Muscle of back (tissue), 11 donors: Measurements from ENCODE around the gene NOL8. TPM values are rescaled to one million over a fixed set of nuclear protein-coding genes. Genes with fewer than 3 reads are reported as not detected.

Experiments
- DNase-seq, 3 donors: peaks; one replicate each; pipeline versions ENCODE4 v3.0.0 to v3.0.0-alpha.2; 2013
- polyA plus RNA-seq, 10 donors: library from polyadenylated mRNA; unstranded; fragments of 120-200 nt; gene quantifications; one replicate each; pipeline ENCODE4 v1.2.1, GENCODE V29; 2013; ENCODE audit not compliant: insufficient read length in 10 of 10

The NOL8 gene
- polyA plus RNA-seq, 10 donors = 21.0 to 37.4 (median 25.5) TPM

DNA sequence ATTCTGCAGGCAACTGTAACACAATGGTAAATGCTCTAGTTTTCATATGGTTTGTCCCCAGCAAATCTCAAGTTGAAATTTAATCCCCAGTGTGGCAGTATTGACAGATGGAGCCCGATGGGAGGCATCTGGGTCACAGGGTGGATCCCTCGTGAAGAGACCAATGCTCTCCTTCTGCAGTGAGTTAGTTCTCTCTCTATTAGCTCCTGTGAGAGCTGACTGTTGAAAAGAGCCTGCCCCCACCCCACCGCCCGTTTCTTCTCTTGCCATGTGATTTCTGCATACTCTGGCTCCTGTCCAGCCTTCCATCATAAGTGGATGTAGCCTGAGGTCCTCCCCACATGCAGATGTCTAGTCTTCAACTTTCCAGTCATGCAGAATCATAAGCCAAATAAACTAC is 58.7 kb downstream of the NOL8 start:
- DNase-seq = no peak

- DNase-seq = no peak
Measured at GRCh38 chr9:92265154-92265553, 60.0 kb downstream of the NOL8 start.

GRCh38 chr9:92263131-92263530 is 62.0 kb downstream of the NOL8 start:
- DNase-seq = no peak

GRCh38 chr9:92257327-92257726 is 67.8 kb downstream of the NOL8 start:
- no peak for DNase-seq

DNA sequence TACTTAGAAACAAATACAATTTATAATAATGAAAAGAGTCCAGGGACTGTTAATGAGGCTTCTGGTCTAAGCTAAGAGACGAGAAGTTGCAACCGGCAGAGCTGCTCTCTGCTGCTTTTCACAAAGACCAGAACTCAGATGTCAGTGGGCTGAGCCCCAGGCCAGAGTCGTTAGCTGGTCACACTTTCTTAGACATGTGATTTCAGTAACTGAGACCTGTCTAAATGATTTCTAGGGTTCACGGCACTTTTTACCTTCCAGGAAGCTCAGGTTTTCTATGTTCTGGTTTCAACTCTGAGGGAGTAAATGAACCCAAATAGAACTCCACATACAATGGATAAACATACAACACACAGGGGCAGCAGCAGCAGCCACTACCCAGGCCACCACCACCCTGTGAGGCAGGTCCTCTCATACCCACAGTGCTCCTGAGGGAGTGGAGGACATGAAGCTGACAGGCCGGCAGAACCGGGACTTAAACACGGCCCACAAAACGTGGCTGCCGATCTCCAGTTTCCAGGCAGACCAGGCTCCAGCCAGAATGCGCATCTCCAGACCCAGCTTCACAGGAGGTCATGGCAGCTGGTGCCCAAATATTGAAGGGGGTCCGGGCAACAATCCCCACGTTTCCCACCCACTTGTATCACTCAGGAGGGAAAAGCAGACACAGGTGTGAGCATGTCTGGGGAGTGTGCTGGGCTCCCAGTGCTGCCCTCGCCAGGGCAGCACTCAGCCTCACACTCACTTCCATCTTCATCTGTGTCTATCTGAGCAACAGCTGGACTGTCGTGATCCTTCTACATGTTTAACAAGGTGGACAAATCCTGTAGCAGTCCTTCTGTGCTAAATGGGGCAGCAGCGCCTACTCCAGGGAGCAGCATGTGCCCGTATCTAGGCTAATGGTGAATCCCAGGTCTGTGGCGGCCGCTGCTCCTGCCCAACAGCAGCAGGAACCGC is 70.5 kb downstream of the NOL8 start:
- DNase-seq = no peak

DNA sequence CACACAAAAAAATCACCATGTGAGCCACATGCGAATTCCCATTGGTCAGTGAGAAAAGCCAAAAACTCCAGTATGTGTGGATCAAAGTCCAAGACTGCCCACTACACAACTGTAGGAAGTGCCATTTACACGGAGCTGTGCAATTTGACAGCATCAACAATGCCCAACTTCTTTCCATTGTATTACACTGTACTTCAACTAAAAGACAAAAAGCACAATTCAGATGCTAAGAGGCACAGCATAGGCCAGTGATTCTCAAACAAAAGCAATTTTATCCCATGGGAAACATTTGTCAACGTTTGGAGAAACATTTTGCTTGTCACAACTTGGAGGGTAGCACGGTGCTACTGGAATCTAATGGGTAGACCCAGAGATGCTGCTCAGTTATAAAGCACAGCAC is 71.5 kb downstream of the NOL8 start:
- no peak for DNase-seq

DNA sequence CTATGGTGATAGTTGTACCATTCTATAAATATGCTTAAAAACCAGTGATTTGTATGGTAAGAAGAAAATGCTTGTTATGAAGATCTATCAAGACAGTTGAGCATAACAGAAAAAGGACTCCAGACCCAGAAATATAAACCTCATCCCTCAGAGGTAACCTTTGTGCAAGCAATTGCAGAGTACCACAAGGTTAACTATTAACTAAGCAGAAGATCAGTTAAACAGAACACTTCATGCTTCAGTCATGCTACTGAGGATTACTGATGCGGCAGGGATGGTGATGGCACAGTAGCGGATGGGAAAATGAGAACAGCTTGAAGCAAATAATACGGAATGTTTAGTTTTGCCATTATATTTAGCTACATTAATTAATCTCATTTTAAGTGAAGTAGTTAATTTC is 77.2 kb downstream of the NOL8 start:
- no peak for DNase-seq

Other genes with a start within 250 kb of the NOL8 start
- gene SPTLC1, start 209.9 kb downstream of the NOL8 start, polyA plus RNA-seq = 10 to 100 TPM; 41.2 to 58.0 (median 48.1) TPM
- 10 to 100 TPM; 54.6 to 80.5 (median 69.3) TPM for gene IARS1, start 31.7 kb downstream of the NOL8 start, polyA plus RNA-seq
- 1 to 10 TPM; 4.3 to 7.8 (median 5.0) TPM for gene CENPP, start 603 bp upstream of the NOL8 start, polyA plus RNA-seq
- 100 to 1,000 TPM; 426 to 764 (median 618) TPM for gene OGN, start 79.2 kb upstream of the NOL8 start, polyA plus RNA-seq
- gene OMD, start 99.1 kb upstream of the NOL8 start, polyA plus RNA-seq = 1 to 10 TPM; 4.5 to 7.7 (median 5.0) TPM
- gene ASPN, start 157.2 kb upstream of the NOL8 start, polyA plus RNA-seq = 100 to 1,000 TPM; 233 to 523 (median 412) TPM
- 10 to 100 TPM; 17.4 to 46.9 (median 22.7) TPM for gene ECM2, start 210.6 kb upstream of the NOL8 start, polyA plus RNA-seq